HEK293 (cell line): ENCODE data around the gene C2orf66.
A peak's percentile ranks its signal among the peaks of the same experiment; 100 is the strongest.

Experiments
- GLIS2 ChIP-seq: fragments of 450-650 bp; formaldehyde crosslinking; IDR thresholded peaks from 2 replicates; pipeline ENCODE4 v1.5.1; 2016; ENCODE audit warnings: missing biosample characterization, missing genetic modification characterization
- KLF8 ChIP-seq: fragments of 450-650 bp; formaldehyde crosslinking; IDR thresholded peaks from 2 replicates; pipeline ENCODE4 v1.5.1; 2016; ENCODE audit warnings: missing biosample characterization, missing genetic modification characterization
- SETDB1 ChIP-seq: IDR thresholded peaks from one replicate; pipeline ENCODE4 v1.6.1; 2017; ENCODE audit warnings: mild to moderate bottlenecking, low read length, moderate library complexity, mixed read lengths; ENCODE audit not compliant: insufficient read length
- ZBTB20 ChIP-seq: fragments of 450-650 bp; formaldehyde crosslinking; IDR thresholded peaks from 2 replicates; pipeline ENCODE4 v1.5.1; 2016; ENCODE audit warnings: missing biosample characterization, missing genetic modification characterization
- ZNF23 ChIP-seq: fragments of 450-650 bp; formaldehyde crosslinking; IDR thresholded peaks from 2 replicates; pipeline ENCODE4 v1.5.1; 2016; ENCODE audit warnings: missing biosample characterization, missing genetic modification characterization, borderline replicate concordance
- ZNF624 ChIP-seq: fragments of 450-650 bp; formaldehyde crosslinking; IDR thresholded peaks from 2 replicates; pipeline ENCODE4 v1.5.1; 2017; ENCODE audit warnings: missing biosample characterization, missing genetic modification characterization
- ZNF670 ChIP-seq: fragments of 450-650 bp; formaldehyde crosslinking; IDR thresholded peaks from 2 replicates; pipeline ENCODE4 v1.5.1; 2016; ENCODE audit warnings: missing biosample characterization, missing genetic modification characterization, low read depth
- ZNF76 ChIP-seq: fragments of 450-650 bp; formaldehyde crosslinking; IDR thresholded peaks from 2 replicates; pipeline ENCODE4; 2016; ENCODE audit warnings: low read depth, missing biosample characterization, missing genetic modification characterization, borderline replicate concordance
- TF ChIP-seq, protein P1 (sequence below): fragments of 450-650 bp; formaldehyde crosslinking; conservative IDR thresholded peaks from 2 replicates; pipeline ENCODE4 v1.5.1; 2016; ENCODE audit warnings: low read depth, missing biosample characterization, missing genetic modification characterization
- TF ChIP-seq, protein P2 (sequence below): fragments of 450-650 bp; formaldehyde crosslinking; optimal IDR thresholded peaks from 2 replicates; pipeline ENCODE3; 2016; ENCODE audit warnings: missing biosample characterization, mild to moderate bottlenecking, missing genetic modification characterization
- TF ChIP-seq, protein P3 (sequence below): fragments of 450-650 bp; formaldehyde crosslinking; IDR thresholded peaks from 2 replicates; pipeline ENCODE4 v1.5.1; 2016; ENCODE audit warnings: missing biosample characterization, missing genetic modification characterization, borderline replicate concordance
- TF ChIP-seq, protein P4 (sequence below): fragments of 450-650 bp; formaldehyde crosslinking; IDR thresholded peaks from 2 replicates; pipeline ENCODE4 v1.5.1; 2016; ENCODE audit warnings: missing biosample characterization, missing genetic modification characterization
- TF ChIP-seq, protein P5 (sequence below): fragments of 450-650 bp; formaldehyde crosslinking; conservative IDR thresholded peaks from 2 replicates; pipeline ENCODE4 v1.5.1; 2016; ENCODE audit warnings: low read depth, missing biosample characterization, missing genetic modification characterization
- TF ChIP-seq, protein P6 (sequence below): sonication (generic); formaldehyde crosslinking; IDR thresholded peaks from 2 replicates; pipeline ENCODE4 v1.8.1; 2022; ENCODE audit warnings: mild to moderate bottlenecking, moderate library complexity, missing genetic modification reagents
- TF ChIP-seq, protein P7 (sequence below): fragments of 450-650 bp; formaldehyde crosslinking; IDR thresholded peaks from 2 replicates; pipeline ENCODE4 v1.5.1; 2016; ENCODE audit warnings: missing biosample characterization, missing genetic modification characterization, low read depth

Gene C2orf66

DNA sequence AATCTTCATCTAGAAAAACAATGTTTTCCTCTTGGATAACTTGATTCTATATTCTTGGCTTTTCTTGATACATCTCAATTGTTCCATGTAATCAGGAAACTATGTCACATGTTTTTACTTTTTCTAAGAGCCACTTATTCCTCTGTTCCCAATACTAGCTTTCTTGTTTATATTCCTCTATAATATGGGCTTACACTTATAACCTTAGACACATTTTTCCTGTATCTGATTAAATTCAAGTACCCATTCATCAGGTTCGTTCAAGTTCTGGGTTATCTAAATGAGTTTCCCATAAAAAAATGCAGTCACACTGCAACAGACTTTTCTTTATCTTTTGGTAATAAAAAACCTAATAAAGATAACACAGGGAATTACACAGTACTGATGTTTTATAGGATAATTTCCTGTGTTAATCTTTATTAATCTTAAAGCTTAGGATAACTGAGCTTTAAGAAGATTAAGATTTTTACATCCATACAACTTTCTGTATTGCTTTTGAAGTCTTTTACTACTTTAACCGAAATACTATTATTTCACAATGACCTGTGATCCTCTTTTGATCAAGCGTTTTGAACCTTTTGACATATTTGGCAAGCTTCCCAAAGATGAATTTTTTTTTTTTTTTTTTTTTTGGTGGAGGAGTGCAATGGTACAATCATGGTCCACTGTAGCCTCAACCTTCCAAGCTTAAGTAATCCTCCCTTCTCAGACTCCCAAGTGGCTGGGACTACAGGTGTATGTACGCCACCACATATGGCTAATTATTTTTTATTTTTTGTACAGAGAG is 44.3 kb upstream of the C2orf66 start (continued):
- TF ChIP-seq, protein P1, sequence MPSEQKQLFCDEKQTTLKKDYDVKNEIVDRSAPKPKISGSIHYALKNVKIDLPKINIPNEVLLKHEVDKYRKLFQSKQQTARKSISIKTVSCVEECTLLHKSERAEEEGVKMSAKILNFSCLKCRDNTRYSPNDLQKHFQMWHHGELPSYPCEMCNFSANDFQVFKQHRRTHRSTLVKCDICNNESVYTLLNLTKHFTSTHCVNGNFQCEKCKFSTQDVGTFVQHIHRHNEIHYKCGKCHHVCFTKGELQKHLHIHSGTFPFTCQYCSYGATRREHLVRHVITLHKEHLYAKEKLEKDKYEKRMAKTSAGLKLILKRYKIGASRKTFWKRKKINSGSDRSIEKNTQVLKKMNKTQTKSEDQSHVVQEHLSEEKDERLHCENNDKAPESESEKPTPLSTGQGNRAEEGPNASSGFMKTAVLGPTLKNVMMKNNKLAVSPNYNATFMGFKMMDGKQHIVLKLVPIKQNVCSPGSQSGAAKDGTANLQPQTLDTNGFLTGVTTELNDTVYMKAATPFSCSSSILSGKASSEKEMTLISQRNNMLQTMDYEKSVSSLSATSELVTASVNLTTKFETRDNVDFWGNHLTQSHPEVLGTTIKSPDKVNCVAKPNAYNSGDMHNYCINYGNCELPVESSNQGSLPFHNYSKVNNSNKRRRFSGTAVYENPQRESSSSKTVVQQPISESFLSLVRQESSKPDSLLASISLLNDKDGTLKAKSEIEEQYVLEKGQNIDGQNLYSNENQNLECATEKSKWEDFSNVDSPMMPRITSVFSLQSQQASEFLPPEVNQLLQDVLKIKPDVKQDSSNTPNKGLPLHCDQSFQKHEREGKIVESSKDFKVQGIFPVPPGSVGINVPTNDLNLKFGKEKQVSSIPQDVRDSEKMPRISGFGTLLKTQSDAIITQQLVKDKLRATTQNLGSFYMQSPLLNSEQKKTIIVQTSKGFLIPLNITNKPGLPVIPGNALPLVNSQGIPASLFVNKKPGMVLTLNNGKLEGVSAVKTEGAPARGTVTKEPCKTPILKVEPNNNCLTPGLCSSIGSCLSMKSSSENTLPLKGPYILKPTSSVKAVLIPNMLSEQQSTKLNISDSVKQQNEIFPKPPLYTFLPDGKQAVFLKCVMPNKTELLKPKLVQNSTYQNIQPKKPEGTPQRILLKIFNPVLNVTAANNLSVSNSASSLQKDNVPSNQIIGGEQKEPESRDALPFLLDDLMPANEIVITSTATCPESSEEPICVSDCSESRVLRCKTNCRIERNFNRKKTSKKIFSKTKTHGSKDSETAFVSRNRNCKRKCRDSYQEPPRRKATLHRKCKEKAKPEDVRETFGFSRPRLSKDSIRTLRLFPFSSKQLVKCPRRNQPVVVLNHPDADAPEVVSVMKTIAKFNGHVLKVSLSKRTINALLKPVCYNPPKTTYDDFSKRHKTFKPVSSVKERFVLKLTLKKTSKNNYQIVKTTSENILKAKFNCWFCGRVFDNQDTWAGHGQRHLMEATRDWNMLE (tag by site-specific recombination) = no peak
- TF ChIP-seq ZNF624 (tag by site-specific recombination) (no peak), ZBTB20 (tag by site-specific recombination) (no peak), GLIS2 (tag by site-specific recombination) (no peak), SETDB1 (no peak), ZNF670 (tag by site-specific recombination) (no peak), KLF8 (tag by site-specific recombination) (peak; percentile 64), ZNF23 (tag by site-specific recombination) (no peak), ZNF76 (no peak)
- TF ChIP-seq, protein P2, sequence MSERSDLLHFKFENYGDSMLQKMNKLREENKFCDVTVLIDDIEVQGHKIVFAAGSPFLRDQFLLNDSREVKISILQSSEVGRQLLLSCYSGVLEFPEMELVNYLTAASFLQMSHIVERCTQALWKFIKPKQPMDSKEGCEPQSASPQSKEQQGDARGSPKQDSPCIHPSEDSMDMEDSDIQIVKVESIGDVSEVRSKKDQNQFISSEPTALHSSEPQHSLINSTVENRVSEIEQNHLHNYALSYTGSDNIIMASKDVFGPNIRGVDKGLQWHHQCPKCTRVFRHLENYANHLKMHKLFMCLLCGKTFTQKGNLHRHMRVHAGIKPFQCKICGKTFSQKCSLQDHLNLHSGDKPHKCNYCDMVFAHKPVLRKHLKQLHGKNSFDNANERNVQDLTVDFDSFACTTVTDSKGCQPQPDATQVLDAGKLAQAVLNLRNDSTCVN (tag by site-specific recombination) = no peak
- TF ChIP-seq, protein P3, sequence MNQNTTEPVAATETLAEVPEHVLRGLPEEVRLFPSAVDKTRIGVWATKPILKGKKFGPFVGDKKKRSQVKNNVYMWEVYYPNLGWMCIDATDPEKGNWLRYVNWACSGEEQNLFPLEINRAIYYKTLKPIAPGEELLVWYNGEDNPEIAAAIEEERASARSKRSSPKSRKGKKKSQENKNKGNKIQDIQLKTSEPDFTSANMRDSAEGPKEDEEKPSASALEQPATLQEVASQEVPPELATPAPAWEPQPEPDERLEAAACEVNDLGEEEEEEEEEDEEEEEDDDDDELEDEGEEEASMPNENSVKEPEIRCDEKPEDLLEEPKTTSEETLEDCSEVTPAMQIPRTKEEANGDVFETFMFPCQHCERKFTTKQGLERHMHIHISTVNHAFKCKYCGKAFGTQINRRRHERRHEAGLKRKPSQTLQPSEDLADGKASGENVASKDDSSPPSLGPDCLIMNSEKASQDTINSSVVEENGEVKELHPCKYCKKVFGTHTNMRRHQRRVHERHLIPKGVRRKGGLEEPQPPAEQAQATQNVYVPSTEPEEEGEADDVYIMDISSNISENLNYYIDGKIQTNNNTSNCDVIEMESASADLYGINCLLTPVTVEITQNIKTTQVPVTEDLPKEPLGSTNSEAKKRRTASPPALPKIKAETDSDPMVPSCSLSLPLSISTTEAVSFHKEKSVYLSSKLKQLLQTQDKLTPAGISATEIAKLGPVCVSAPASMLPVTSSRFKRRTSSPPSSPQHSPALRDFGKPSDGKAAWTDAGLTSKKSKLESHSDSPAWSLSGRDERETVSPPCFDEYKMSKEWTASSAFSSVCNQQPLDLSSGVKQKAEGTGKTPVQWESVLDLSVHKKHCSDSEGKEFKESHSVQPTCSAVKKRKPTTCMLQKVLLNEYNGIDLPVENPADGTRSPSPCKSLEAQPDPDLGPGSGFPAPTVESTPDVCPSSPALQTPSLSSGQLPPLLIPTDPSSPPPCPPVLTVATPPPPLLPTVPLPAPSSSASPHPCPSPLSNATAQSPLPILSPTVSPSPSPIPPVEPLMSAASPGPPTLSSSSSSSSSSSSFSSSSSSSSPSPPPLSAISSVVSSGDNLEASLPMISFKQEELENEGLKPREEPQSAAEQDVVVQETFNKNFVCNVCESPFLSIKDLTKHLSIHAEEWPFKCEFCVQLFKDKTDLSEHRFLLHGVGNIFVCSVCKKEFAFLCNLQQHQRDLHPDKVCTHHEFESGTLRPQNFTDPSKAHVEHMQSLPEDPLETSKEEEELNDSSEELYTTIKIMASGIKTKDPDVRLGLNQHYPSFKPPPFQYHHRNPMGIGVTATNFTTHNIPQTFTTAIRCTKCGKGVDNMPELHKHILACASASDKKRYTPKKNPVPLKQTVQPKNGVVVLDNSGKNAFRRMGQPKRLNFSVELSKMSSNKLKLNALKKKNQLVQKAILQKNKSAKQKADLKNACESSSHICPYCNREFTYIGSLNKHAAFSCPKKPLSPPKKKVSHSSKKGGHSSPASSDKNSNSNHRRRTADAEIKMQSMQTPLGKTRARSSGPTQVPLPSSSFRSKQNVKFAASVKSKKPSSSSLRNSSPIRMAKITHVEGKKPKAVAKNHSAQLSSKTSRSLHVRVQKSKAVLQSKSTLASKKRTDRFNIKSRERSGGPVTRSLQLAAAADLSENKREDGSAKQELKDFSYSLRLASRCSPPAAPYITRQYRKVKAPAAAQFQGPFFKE (tag by site-specific recombination) = no peak
- TF ChIP-seq, protein P4, sequence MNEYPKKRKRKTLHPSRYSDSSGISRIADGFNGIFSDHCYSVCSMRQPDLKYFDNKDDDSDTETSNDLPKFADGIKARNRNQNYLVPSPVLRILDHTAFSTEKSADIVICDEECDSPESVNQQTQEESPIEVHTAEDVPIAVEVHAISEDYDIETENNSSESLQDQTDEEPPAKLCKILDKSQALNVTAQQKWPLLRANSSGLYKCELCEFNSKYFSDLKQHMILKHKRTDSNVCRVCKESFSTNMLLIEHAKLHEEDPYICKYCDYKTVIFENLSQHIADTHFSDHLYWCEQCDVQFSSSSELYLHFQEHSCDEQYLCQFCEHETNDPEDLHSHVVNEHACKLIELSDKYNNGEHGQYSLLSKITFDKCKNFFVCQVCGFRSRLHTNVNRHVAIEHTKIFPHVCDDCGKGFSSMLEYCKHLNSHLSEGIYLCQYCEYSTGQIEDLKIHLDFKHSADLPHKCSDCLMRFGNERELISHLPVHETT (tag by site-specific recombination) = peak; percentile 39; the same call in 1 of the 2 replicates
- TF ChIP-seq, protein P5, sequence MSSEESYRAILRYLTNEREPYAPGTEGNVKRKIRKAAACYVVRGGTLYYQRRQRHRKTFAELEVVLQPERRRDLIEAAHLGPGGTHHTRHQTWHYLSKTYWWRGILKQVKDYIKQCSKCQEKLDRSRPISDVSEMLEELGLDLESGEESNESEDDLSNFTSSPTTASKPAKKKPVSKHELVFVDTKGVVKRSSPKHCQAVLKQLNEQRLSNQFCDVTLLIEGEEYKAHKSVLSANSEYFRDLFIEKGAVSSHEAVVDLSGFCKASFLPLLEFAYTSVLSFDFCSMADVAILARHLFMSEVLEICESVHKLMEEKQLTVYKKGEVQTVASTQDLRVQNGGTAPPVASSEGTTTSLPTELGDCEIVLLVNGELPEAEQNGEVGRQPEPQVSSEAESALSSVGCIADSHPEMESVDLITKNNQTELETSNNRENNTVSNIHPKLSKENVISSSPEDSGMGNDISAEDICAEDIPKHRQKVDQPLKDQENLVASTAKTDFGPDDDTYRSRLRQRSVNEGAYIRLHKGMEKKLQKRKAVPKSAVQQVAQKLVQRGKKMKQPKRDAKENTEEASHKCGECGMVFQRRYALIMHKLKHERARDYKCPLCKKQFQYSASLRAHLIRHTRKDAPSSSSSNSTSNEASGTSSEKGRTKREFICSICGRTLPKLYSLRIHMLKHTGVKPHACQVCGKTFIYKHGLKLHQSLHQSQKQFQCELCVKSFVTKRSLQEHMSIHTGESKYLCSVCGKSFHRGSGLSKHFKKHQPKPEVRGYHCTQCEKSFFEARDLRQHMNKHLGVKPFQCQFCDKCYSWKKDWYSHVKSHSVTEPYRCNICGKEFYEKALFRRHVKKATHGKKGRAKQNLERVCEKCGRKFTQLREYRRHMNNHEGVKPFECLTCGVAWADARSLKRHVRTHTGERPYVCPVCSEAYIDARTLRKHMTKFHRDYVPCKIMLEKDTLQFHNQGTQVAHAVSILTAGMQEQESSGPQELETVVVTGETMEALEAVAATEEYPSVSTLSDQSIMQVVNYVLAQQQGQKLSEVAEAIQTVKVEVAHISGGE (tag by site-specific recombination) = no peak
- TF ChIP-seq, protein P6, sequence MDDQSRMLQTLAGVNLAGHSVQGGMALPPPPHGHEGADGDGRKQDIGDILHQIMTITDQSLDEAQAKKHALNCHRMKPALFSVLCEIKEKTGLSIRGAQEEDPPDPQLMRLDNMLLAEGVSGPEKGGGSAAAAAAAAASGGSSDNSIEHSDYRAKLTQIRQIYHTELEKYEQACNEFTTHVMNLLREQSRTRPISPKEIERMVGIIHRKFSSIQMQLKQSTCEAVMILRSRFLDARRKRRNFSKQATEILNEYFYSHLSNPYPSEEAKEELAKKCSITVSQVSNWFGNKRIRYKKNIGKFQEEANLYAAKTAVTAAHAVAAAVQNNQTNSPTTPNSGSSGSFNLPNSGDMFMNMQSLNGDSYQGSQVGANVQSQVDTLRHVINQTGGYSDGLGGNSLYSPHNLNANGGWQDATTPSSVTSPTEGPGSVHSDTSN (CRISPR knock-in tag) = no peak
- TF ChIP-seq, protein P7, sequence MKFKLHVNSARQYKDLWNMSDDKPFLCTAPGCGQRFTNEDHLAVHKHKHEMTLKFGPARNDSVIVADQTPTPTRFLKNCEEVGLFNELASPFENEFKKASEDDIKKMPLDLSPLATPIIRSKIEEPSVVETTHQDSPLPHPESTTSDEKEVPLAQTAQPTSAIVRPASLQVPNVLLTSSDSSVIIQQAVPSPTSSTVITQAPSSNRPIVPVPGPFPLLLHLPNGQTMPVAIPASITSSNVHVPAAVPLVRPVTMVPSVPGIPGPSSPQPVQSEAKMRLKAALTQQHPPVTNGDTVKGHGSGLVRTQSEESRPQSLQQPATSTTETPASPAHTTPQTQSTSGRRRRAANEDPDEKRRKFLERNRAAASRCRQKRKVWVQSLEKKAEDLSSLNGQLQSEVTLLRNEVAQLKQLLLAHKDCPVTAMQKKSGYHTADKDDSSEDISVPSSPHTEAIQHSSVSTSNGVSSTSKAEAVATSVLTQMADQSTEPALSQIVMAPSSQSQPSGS (tag by site-specific recombination) = no peak
